ENCODE results near the gene SYT9. TPM values are rescaled to one million over a fixed set of nuclear protein-coding genes. Genes with fewer than 3 reads are reported as not detected.

The SYT9 gene
- total and polyA plus RNA-seq, 2 of the 4 experiments (the other 2 are of a cell fraction) = not detected

GRCh38 chr11:7416080-7416479 lies 164.4 kb downstream of the SYT9 start:
- WGBS, 2 experiments (ENCODE audit: extremely low coverage in 2 of 2, insufficient read length in 1 of 2) = no CpG with 5 or more reads among the region's 4 CpGs
- no peak overlapping the region for H4K5ac ChIP-seq (ENCODE audit: low read depth, low read length)
- in situ Hi-C loops (cut with MboI; ENCODE audit: low sequenced_read_pairs) = no loop called here
- no peaks in the 10 kb centered on the region for H3K9me3 ChIP-seq (ENCODE audit: control insufficient read depth, insufficient read depth, low read length)
- H2AK5ac ChIP-seq (ENCODE audit: low read depth, low read length) = no peak overlapping the region
- no peak overlapping the region for H4K8ac ChIP-seq (ENCODE audit: low read depth in 2 of 2, low read length in 2 of 2)
- H3K27ac ChIP-seq (ENCODE audit: insufficient read depth, low read length) = no peak overlapping the region
- no peak overlapping the region for H3K18ac ChIP-seq (ENCODE audit: low read depth, low read length)
- H3K56ac ChIP-seq (ENCODE audit: extremely low read depth, insufficient read depth, low read length) = no peak overlapping the region
- no peak overlapping the region for H3K23ac ChIP-seq (ENCODE audit: low read depth, low read length)
- no peak overlapping the region for H2BK120ac ChIP-seq (ENCODE audit: low read depth, low read length)
- H3K79me1 ChIP-seq (ENCODE audit: low read depth in 1 of 2, low read length in 2 of 2) = no peaks in the 10 kb centered on the region
- no peak overlapping the region for H3K14ac ChIP-seq (replicated peaks; ENCODE audit: low read depth, low read length)
- no peaks in the 10 kb centered on the region for H3K36me3 ChIP-seq (ENCODE audit: control insufficient read depth, insufficient read depth, low read length)
- no peak overlapping the region for H3K9ac ChIP-seq (ENCODE audit: low read depth, low read length)
- H2BK5ac ChIP-seq (ENCODE audit: low read depth, low read length, poor library complexity, severe bottlenecking) = no peak overlapping the region
- no peak for TF ChIP-seq MAFK (IDR thresholded peaks at IDR 0.05; ENCODE audit: low read depth, low read length)
- TF ChIP-seq RFX5 (IDR thresholded peaks at IDR 0.05; ENCODE audit: low read depth, low read length) = no peak
- no peak for TF ChIP-seq POLR2A (IDR thresholded peaks at IDR 0.05; ENCODE audit: low read depth, low read length)
- no peak for TF ChIP-seq CTCF (conservative IDR thresholded peaks at IDR 0.05; ENCODE audit: low read depth, low read length)
- TF ChIP-seq USF2 (IDR thresholded peaks at IDR 0.05; ENCODE audit: low read depth, low read length) = no peak
- TF ChIP-seq RAD21 (IDR thresholded peaks at IDR 0.05; ENCODE audit: low read length) = no peak
- no peak for TF ChIP-seq NFE2L2 (IDR thresholded peaks at IDR 0.05; ENCODE audit: low read depth, low read length)
- no peak for TF ChIP-seq FOS (IDR thresholded peaks at IDR 0.05; ENCODE audit: low read depth, low read length)
- no peak for TF ChIP-seq SMC3 (IDR thresholded peaks at IDR 0.05; ENCODE audit: low read depth, low read length)
- no peak for TF ChIP-seq ELK1 (IDR thresholded peaks at IDR 0.05; ENCODE audit: borderline replicate concordance, low read depth, low read length)
- TF ChIP-seq CHD1 (IDR thresholded peaks at IDR 0.05; ENCODE audit: low read depth, low read length) = no peak
- ChIA-PET POLR2A (ENCODE audit: unreplicated experiment) (no interaction called here), CTCF (no interaction called here)
- H3K27me3 ChIP-seq (ENCODE audit: control insufficient read depth, insufficient read depth, low read length) = no peaks in the 10 kb centered on the region
- no peaks in the 10 kb centered on the region for H3K4me1 ChIP-seq (ENCODE audit: control insufficient read depth, insufficient read depth, low read length)
- dilution Hi-C loops (cut with HindIII; ENCODE audit: low sequenced_read_pairs, unreplicated experiment) = no loop called here
- H2BK20ac ChIP-seq (ENCODE audit: low read depth, low read length) = no peak overlapping the region
- no peaks in the 10 kb centered on the region for H4K20me1 ChIP-seq (ENCODE audit: insufficient read depth, low read length)
- H3K4me2 ChIP-seq (ENCODE audit: low read depth, low read length) = no peak overlapping the region
- DNase-seq (no peak), ATAC-seq (ENCODE audit: low read depth) (no peak)
- no peak overlapping the region for H2AFZ ChIP-seq (replicated peaks; ENCODE audit: low read length, poor library complexity)
- no peak overlapping the region for H3K4me3 ChIP-seq (ENCODE audit: insufficient read depth, low read depth, low read length)
- no peak overlapping the region for H4K91ac ChIP-seq (ENCODE audit: insufficient read depth, low read depth, low read length)
- intact Hi-C loops (cut with micrococcal nuclease) = no loop called here
- no peak overlapping the region for H2BK15ac ChIP-seq (ENCODE audit: low read depth, low read length)
- no peak overlapping the region for H2AK9ac ChIP-seq (replicated peaks; ENCODE audit: low read depth, low read length, poor library complexity)
- BruUV-seq (replicated peaks) = no TSS peak
- H3K4ac ChIP-seq (ENCODE audit: low read depth, low read length) = no peak overlapping the region
- H3K9me1 ChIP-seq (ENCODE audit: insufficient read depth, low read length) = no peaks in the 10 kb centered on the region
